ENCODE data around the gene USH2A. TPM values are rescaled to one million over a fixed set of nuclear protein-coding genes. Genes with fewer than 3 reads are reported as not detected.

USH2A gene
- total RNA-seq, 1 donor from 2014 or later: 0.14 TPM

- no peak for DNase-seq (ENCODE audit: low read depth, low spot score)
- peaks cover 6% of the 10 kb centered on the region for H3K9me3 Mint-ChIP-seq
- no peak overlapping the region for H3K4me3 Mint-ChIP-seq
- TF ChIP-seq, protein P1, sequence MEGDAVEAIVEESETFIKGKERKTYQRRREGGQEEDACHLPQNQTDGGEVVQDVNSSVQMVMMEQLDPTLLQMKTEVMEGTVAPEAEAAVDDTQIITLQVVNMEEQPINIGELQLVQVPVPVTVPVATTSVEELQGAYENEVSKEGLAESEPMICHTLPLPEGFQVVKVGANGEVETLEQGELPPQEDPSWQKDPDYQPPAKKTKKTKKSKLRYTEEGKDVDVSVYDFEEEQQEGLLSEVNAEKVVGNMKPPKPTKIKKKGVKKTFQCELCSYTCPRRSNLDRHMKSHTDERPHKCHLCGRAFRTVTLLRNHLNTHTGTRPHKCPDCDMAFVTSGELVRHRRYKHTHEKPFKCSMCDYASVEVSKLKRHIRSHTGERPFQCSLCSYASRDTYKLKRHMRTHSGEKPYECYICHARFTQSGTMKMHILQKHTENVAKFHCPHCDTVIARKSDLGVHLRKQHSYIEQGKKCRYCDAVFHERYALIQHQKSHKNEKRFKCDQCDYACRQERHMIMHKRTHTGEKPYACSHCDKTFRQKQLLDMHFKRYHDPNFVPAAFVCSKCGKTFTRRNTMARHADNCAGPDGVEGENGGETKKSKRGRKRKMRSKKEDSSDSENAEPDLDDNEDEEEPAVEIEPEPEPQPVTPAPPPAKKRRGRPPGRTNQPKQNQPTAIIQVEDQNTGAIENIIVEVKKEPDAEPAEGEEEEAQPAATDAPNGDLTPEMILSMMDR (conservative IDR thresholded peaks at IDR 0.05): no peak
- H3K4me1 Mint-ChIP-seq: no peaks in the 10 kb centered on the region
- H3K27me3 Mint-ChIP-seq (ENCODE audit: low read depth): no peaks in the 10 kb centered on the region
- H3K36me3 Mint-ChIP-seq (ENCODE audit: low read depth): no peaks in the 10 kb centered on the region
- H3K27ac Mint-ChIP-seq (ENCODE audit: unreplicated experiment): no peak overlapping the region
Measured at GRCh38 chr1:216331211-216331610, 92.0 kb downstream of the USH2A start.

DNA sequence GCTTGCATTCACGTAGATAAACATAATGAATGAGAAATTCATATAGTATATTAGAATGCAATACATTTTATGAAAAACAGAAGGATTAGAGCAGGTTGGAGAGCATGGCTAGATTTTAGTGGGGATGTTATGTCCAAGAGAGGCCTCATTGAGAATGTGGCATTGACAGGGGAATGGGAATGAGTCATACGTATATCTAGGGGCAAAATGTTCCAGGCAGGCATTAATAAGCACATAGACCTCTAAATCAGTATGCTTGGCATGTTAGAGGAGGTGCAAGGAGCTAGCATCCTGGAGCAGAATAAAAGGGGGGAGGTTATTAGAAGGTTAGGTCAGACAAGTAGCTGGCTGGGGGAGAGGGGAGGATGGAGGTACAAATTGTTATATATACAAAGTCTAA is 93.0 kb downstream of the USH2A start:
- Mint-ChIP-seq H3K4me3 (no peak overlapping the region), H3K9me3 (peaks cover 6% of the 10 kb centered on the region), H3K36me3 (ENCODE audit: low read depth) (no peaks in the 10 kb centered on the region), H3K27me3 (ENCODE audit: low read depth) (no peaks in the 10 kb centered on the region), H3K4me1 (no peaks in the 10 kb centered on the region), H3K27ac (ENCODE audit: unreplicated experiment) (no peak overlapping the region)
- TF ChIP-seq, protein P1 (conservative IDR thresholded peaks at IDR 0.05): no peak
- DNase-seq (ENCODE audit: low read depth, low spot score): no peak

DNA sequence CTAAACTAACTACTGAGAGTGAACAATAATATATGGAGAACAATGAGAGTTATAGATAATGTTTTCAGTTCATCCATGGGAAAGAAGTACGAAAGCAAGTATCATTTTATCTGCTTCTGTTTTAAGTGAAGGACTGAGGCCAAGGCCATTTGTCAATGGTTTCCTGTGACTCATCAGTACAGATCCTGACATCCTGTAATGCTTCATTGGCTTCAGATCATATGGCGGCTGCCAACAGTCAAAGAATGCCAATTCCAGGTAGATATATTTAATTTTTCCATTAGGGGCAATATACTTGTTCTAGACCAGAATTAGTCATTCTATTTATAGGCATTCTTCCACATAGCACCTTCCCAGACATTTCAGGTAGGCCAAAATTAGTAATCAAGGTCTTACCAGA is 97.3 kb downstream of the USH2A start:
- no peaks in the 10 kb centered on the region for H3K36me3 Mint-ChIP-seq (ENCODE audit: low read depth)
- H3K4me3 Mint-ChIP-seq: no peak overlapping the region
- H3K27ac Mint-ChIP-seq (ENCODE audit: unreplicated experiment): no peak overlapping the region
- DNase-seq (ENCODE audit: low read depth, low spot score): no peak
- no peaks in the 10 kb centered on the region for H3K4me1 Mint-ChIP-seq
- no peaks in the 10 kb centered on the region for H3K9me3 Mint-ChIP-seq
- no peaks in the 10 kb centered on the region for H3K27me3 Mint-ChIP-seq (ENCODE audit: low read depth)
- TF ChIP-seq, protein P1 (conservative IDR thresholded peaks at IDR 0.05): no peak

- Mint-ChIP-seq H3K36me3 (ENCODE audit: low read depth) (no peaks in the 10 kb centered on the region), H3K27me3 (ENCODE audit: low read depth) (no peaks in the 10 kb centered on the region), H3K4me1 (no peaks in the 10 kb centered on the region), H3K27ac (ENCODE audit: unreplicated experiment) (no peak overlapping the region), H3K4me3 (no peak overlapping the region), H3K9me3 (no peaks in the 10 kb centered on the region)
- TF ChIP-seq, protein P1 (conservative IDR thresholded peaks at IDR 0.05): no peak
- DNase-seq (ENCODE audit: low read depth, low spot score): no peak
Measured at GRCh38 chr1:216325336-216325735, 97.9 kb downstream of the USH2A start.

DNA sequence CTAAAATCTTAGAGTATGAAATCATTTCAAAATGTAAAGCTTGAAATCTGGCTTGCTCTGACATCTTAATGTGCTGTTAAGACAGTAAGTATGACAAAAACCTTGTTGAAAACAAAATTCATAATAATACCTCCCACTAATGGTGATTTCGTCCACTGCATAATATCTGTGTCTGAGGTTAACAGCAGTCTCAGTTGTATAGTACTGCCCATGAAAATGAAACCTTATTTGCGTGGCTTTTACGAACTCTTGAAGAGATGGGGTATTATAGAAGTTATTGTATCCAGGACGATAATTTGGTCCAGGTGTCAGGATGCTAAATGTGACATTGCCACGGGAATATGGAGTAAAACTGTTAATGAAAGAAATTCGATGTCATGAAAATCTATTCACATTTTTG is 99.9 kb downstream of the USH2A start:
- no peak overlapping the region for H3K27ac Mint-ChIP-seq (ENCODE audit: unreplicated experiment)
- H3K4me3 Mint-ChIP-seq: no peak overlapping the region
- TF ChIP-seq, protein P1 (conservative IDR thresholded peaks at IDR 0.05): no peak
- H3K4me1 Mint-ChIP-seq: no peaks in the 10 kb centered on the region
- no peaks in the 10 kb centered on the region for H3K36me3 Mint-ChIP-seq (ENCODE audit: low read depth)
- DNase-seq (ENCODE audit: low read depth, low spot score): no peak
- no peaks in the 10 kb centered on the region for H3K27me3 Mint-ChIP-seq (ENCODE audit: low read depth)
- peaks cover 3% of the 10 kb centered on the region for H3K9me3 Mint-ChIP-seq

Measured in neural crest cell (in vitro differentiated cells).